Psoas muscle (tissue), 8 donors: Measurements from ENCODE around the gene MAP4K3. TPM values are rescaled to one million over a fixed set of nuclear protein-coding genes. Genes with fewer than 3 reads are reported as not detected.

Experiments
- ATAC-seq, 4 donors: fragments of 200-7000 bp; cut with Tn5 transposase; one replicate each; pipeline ENCODE4 v1.9.1; 2020; ENCODE audit warnings: moderate library complexity in 3 of 4, mild to moderate bottlenecking in 2 of 4
- DNase-seq, 2 donors: peaks; one replicate each; pipeline ENCODE4 v3.0.0-alpha.2; 2020
- H3K27ac ChIP-seq: fragments of 200-600 bp; one replicate; pipeline ENCODE4 v1.8.0; 2022
- H3K27me3 ChIP-seq, 3 donors: fragments of 200-600 bp in 1 of 3; one replicate each; pipeline versions ENCODE4 v1.6.1 to v1.8.0; 2013 to 2022; ENCODE audit warnings: low read length in 2 of 3, mild to moderate bottlenecking in 2 of 3, moderate library complexity in 1 of 3; ENCODE audit not compliant: insufficient read depth in 3 of 3
- H3K36me3 ChIP-seq, 2 donors: fragments of 200-600 bp in 1 of 2; one replicate each; pipeline versions ENCODE4 v1.6.1 to v1.8.0; 2013 to 2022; ENCODE audit warnings: low read depth in 1 of 2, mild to moderate bottlenecking in 1 of 2, moderate library complexity in 1 of 2; ENCODE audit not compliant: insufficient read depth in 1 of 2
- H3K4me1 ChIP-seq: fragments of 200-600 bp; one replicate; pipeline ENCODE4 v1.8.0; 2022
- H3K4me3 ChIP-seq: fragments of 200-600 bp; one replicate; pipeline ENCODE4 v1.8.0; 2022; ENCODE audit warnings: mild to moderate bottlenecking
- H3K9me3 ChIP-seq: fragments of 200-600 bp; one replicate; pipeline ENCODE4 v1.8.0; 2022
- CTCF ChIP-seq: fragments of 200-600 bp; IDR thresholded peaks from one replicate; pipeline ENCODE4 v1.8.0; 2022; ENCODE audit warnings: antibody characterized with exemption
- WGBS, 3 donors: extraction: QIAGEN DNeasy Blood & Tissue Kit; methylation state at CpG; one replicate each; pipeline versions ENCODE4 v1.1.6 to v1.1.7; 2013; 5-methylcytosine and 5-hydroxymethylcytosine counted together
- intact Hi-C, 2 donors: fragments of 100-400 bp; cut with DNase I; formaldehyde crosslinking; loops; one replicate each; pipeline versions ENCODE4 v1.11.0 to v1.14.2; 2022
- polyA plus RNA-seq, 3 donors: library from polyadenylated mRNA; stranded (reverse); fragments of 200-250 nt; gene quantifications; one replicate each; pipeline ENCODE4 v1.2.3, GENCODE V29; 2013
- total RNA-seq, 4 donors: library from RNA; stranded (reverse); fragmentation: NEBNext Ultra II Directional in 2 of 4; extraction: Animal tissue kit (Norgen Biotek cat#: 25700) in 2 of 4; gene quantifications; one replicate each; pipeline versions ENCODE4 v1.2.1 to v1.2.4, GENCODE V29; 2021 to 2023
- donor health status: healthy with polysubstance abuse.
- donor health status: DM: no; HTN: no; CAD: no; lungs with moderate emphysema.
- donor health status: Bipolar disorder and iron deficiency.
- donor health status: healthy.
- donor health status: DM: yes; HTN: yes; CAD: no.
- donor health status: DM: no; HTN: no; CAD: no.
- donor health status: DM: no; HTN: no; CAD: no.
- donor health status: DM: yes; HTN: yes; CAD: no.

Gene MAP4K3
- total and polyA plus RNA-seq, 7 donors: 8.4 to 47.7 (median 31.0) TPM

GRCh38 chr2:39304729-39305128, 132.4 kb downstream of the MAP4K3 start:
- H3K4me3 ChIP-seq: no peak overlapping the region
- no peaks in the 10 kb centered on the region for H3K9me3 ChIP-seq
- H3K27me3 ChIP-seq: no peaks in the 10 kb centered on the region
- DNase-seq: no peak
- H3K27ac ChIP-seq: no peak overlapping the region
- no peak for TF ChIP-seq CTCF
- no peak for ATAC-seq
- WGBS, 3 donors: 95 to 97% (median 96%) methylated on average over 4 of the region's 4 CpGs
- no peaks in the 10 kb centered on the region for H3K4me1 ChIP-seq
- H3K36me3 ChIP-seq: peaks cover 0 to 49% of the 10 kb centered on the region in 2 donors
- intact Hi-C loops: no loop called here

- H3K36me3 ChIP-seq: peaks cover 0 to 49% of the 10 kb centered on the region in 2 donors
- TF ChIP-seq CTCF: no peak
- WGBS, 3 donors: 75 to 90% (median 81%) methylated on average over 1 of the region's 1 CpG
- H3K9me3 ChIP-seq: no peaks in the 10 kb centered on the region
- H3K27ac ChIP-seq: no peak overlapping the region
- H3K4me3 ChIP-seq: no peak overlapping the region
- H3K27me3 ChIP-seq: no peaks in the 10 kb centered on the region
- no peak for DNase-seq
- no peaks in the 10 kb centered on the region for H3K4me1 ChIP-seq
- no peak for ATAC-seq
- intact Hi-C loops: no loop called here
Measured at GRCh38 chr2:39304200-39304599, 132.9 kb downstream of the MAP4K3 start.

- Histone ChIP-seq H3K36me3 (peaks cover 0 to 52% of the 10 kb centered on the region in 2 donors), H3K4me3 (no peak overlapping the region), H3K4me1 (no peaks in the 10 kb centered on the region), H3K27ac (no peak overlapping the region), H3K27me3 (no peaks in the 10 kb centered on the region), H3K9me3 (no peaks in the 10 kb centered on the region)
- intact Hi-C loops: no loop called here
- WGBS, 3 donors: 86 to 90% (median 87%) methylated on average over 6 of the region's 6 CpGs
- no peak for TF ChIP-seq CTCF
- DNase-seq (no peak), ATAC-seq (peak in 1 of 4 donors; percentile 6)
Measured at GRCh38 chr2:39301352-39301751, 135.7 kb downstream of the MAP4K3 start.

GRCh38 chr2:39300044-39300978, 136.8 kb downstream of the MAP4K3 start:
- DNase-seq (no peak), ATAC-seq (no peak)
- no peaks in the 10 kb centered on the region for H3K27me3 ChIP-seq
- no peaks in the 10 kb centered on the region for H3K4me1 ChIP-seq
- H3K36me3 ChIP-seq: peaks cover 0 to 58% of the 10 kb centered on the region in 2 donors
- WGBS, 3 donors: 76 to 84% (median 83%) methylated on average over 8 of the region's 8 CpGs
- no peaks in the 10 kb centered on the region for H3K9me3 ChIP-seq
- intact Hi-C loops: no loop called here
- no peak overlapping the region for H3K4me3 ChIP-seq
- TF ChIP-seq CTCF: no peak
- no peak overlapping the region for H3K27ac ChIP-seq
